Neuronal stem cell (in vitro differentiated cells): ENCODE data around the gene TMEM198.
A peak's percentile ranks its signal among the peaks of the same experiment; 100 is the strongest.

Source experiments
- DNase-seq: peaks from one replicate; pipeline ENCODE4 v3.0.0-alpha.2; 2013; ENCODE audit warnings: low spot score
- H2AFZ ChIP-seq: one replicate; pipeline ENCODE4 v1.6.1; 2013; ENCODE audit warnings: mild to moderate bottlenecking, low read length, inconsistent platforms
- H2AK5ac ChIP-seq: 2 replicates; pipeline ENCODE4 v1.6.1; 2013; ENCODE audit warnings: low read depth, mild to moderate bottlenecking, inconsistent platforms, low read length, moderate library complexity, mixed read lengths
- H2BK120ac ChIP-seq: 2 replicates; pipeline ENCODE4 v1.6.1; 2013; ENCODE audit warnings: low read depth, mild to moderate bottlenecking, inconsistent platforms, low read length, moderate library complexity, mixed read lengths
- H2BK12ac ChIP-seq: one replicate; pipeline ENCODE4 v1.6.1; 2013; ENCODE audit warnings: low read length, inconsistent platforms
- H2BK15ac ChIP-seq: 2 replicates; pipeline ENCODE4 v1.6.1; 2013; ENCODE audit warnings: mild to moderate bottlenecking, low read length, inconsistent platforms, mixed read lengths
- H2BK5ac ChIP-seq: one replicate; pipeline ENCODE4 v1.6.1; 2013; ENCODE audit warnings: inconsistent platforms, mild to moderate bottlenecking, low read length, moderate library complexity
- H3K14ac ChIP-seq: one replicate; pipeline ENCODE4 v1.6.1; 2013; ENCODE audit warnings: low read length, inconsistent platforms
- H3K18ac ChIP-seq: 2 replicates; pipeline ENCODE4 v1.6.1; 2013; ENCODE audit warnings: low read length, inconsistent platforms
- H3K23ac ChIP-seq: 2 replicates; pipeline ENCODE4 v1.6.1; 2013; ENCODE audit warnings: low read depth, mild to moderate bottlenecking, mixed read lengths, low read length, inconsistent platforms; ENCODE audit not compliant: poor library complexity
- H3K27ac ChIP-seq: replicated peaks from 3 replicates; pipeline ENCODE4 v1.5.1; 2013; ENCODE audit warnings: low read length, inconsistent platforms
- H3K27me3 ChIP-seq, 3 experiments: 2 replicates each; pipeline ENCODE4 v1.6.1; 2013; ENCODE audit warnings: low read length in 3 of 3, mild to moderate bottlenecking in 2 of 3, inconsistent platforms in 1 of 3, low read depth in 1 of 3, mixed read lengths in 1 of 3, moderate library complexity in 1 of 3; ENCODE audit not compliant: control insufficient read depth in 3 of 3, insufficient read depth in 3 of 3
- H3K36me3 ChIP-seq, 2 donors: replicated peaks in 1 of 2; 2 replicates each; pipeline ENCODE4 v1.6.1; 2013; ENCODE audit warnings: low read length in 2 of 2; ENCODE audit not compliant: control insufficient read depth in 2 of 2, insufficient read depth in 2 of 2
- H3K4ac ChIP-seq: 2 replicates; pipeline ENCODE4 v1.6.1; 2013; ENCODE audit warnings: inconsistent platforms, mild to moderate bottlenecking, low read length, moderate library complexity
- H3K4me1 ChIP-seq, 2 donors: 1 replicate in 1 of 2; 2 replicates in 1 of 2; pipeline ENCODE4 v1.6.1; 2013; ENCODE audit warnings: low read length in 2 of 2, low read depth in 1 of 2; ENCODE audit not compliant: control insufficient read depth in 2 of 2, insufficient read depth in 1 of 2
- H3K4me2 ChIP-seq: one replicate; pipeline ENCODE4 v1.6.1; 2013; ENCODE audit warnings: mild to moderate bottlenecking, low read length, inconsistent platforms; ENCODE audit not compliant: insufficient read depth, poor library complexity, severe bottlenecking
- H3K4me3 ChIP-seq, 2 donors: 2 replicates each; pipeline ENCODE4 v1.5.1; 2013; ENCODE audit warnings: low read length in 2 of 2, mild to moderate bottlenecking in 2 of 2, inconsistent platforms in 1 of 2, moderate library complexity in 1 of 2
- H3K79me1 ChIP-seq: one replicate; pipeline ENCODE4 v1.6.1; 2013; ENCODE audit warnings: low read depth, mild to moderate bottlenecking, inconsistent platforms, low read length, moderate library complexity
- H3K9ac ChIP-seq: one replicate; pipeline ENCODE4 v1.6.1; 2013; ENCODE audit warnings: mild to moderate bottlenecking, low read depth, low read length, inconsistent platforms; ENCODE audit not compliant: poor library complexity
- H3K9me3 ChIP-seq, 2 donors: replicated peaks in 1 of 2; 2 replicates each; pipeline versions ENCODE3 to v1.6.1; 2013; ENCODE audit warnings: low read length in 2 of 2, mild to moderate bottlenecking in 2 of 2, inconsistent platforms in 1 of 2, low read depth in 1 of 2, mixed read lengths in 1 of 2, moderate library complexity in 1 of 2; ENCODE audit not compliant: control insufficient read depth in 2 of 2, insufficient read depth in 1 of 2
- H4K8ac ChIP-seq: one replicate; pipeline ENCODE4 v1.6.1; 2013; ENCODE audit warnings: low read depth, mild to moderate bottlenecking, inconsistent platforms, low read length, moderate library complexity
- H4K91ac ChIP-seq: one replicate; pipeline ENCODE4 v1.6.1; 2013; ENCODE audit warnings: low read length, low read depth, mild to moderate bottlenecking, inconsistent platforms; ENCODE audit not compliant: poor library complexity
- WGBS, 2 donors: extraction: QIAGEN DNeasy Blood & Tissue Kit; methylation state at CpG; one replicate each; pipeline ENCODE4 v1.1.7; 2013; ENCODE audit warnings: missing lambda C conversion rate in 2 of 2, mixed read lengths in 1 of 2; ENCODE audit not compliant: insufficient read length in 2 of 2, insufficient replicate concordance in 1 of 2; ENCODE audit errors: extremely low coverage in 2 of 2; 5-methylcytosine and 5-hydroxymethylcytosine counted together

TMEM198 gene

GRCh38 chr2:219538504-219538951 lies 5.3 kb upstream of the TMEM198 start:
- no peak overlapping the region for H3K23ac ChIP-seq
- H2AK5ac ChIP-seq = peak overlapping the region; percentile 96

GRCh38 chr2:219538956-219539788 lies 4.7 kb upstream of the TMEM198 start:
- Histone ChIP-seq H3K27me3 (peaks cover 0 to 11% (median 8%) of the 10 kb centered on the region in 3 experiments), H3K27ac (no peak overlapping the region), H2AFZ (no peak overlapping the region), H2BK12ac (peak overlapping the region; percentile 89), H3K36me3 (peaks cover 13 to 32% of the 10 kb centered on the region in 2 donors), H3K9me3 (no peaks in the 10 kb centered on the region), H2BK5ac (no peak overlapping the region), H2BK120ac (peak overlapping the region; percentile 83), H4K91ac (no peak overlapping the region), H3K23ac (peak overlapping the region; percentile 4), H3K9ac (no peak overlapping the region), H3K4me3 (no peak overlapping the region), H4K8ac (no peak overlapping the region), H3K18ac (peak overlapping the region; percentile 41), H2AK5ac (no peak overlapping the region), H3K4me1 (peaks cover 19 to 23% of the 10 kb centered on the region in 2 donors), H3K79me1 (peaks cover 2% of the 10 kb centered on the region), H2BK15ac (peak overlapping the region; percentile 4), H3K14ac (peak overlapping the region; percentile 6), H3K4me2 (no peak overlapping the region), H3K4ac (no peak overlapping the region)
- no peak for DNase-seq
- WGBS, 2 donors = no CpG with 5 or more reads among the region's 32 CpGs

More at GRCh38 chr2:219538504-219538951, 5.3 kb upstream of the TMEM198 start:
- H3K79me1 ChIP-seq = peaks cover 2% of the 10 kb centered on the region
- no peak overlapping the region for H2AFZ ChIP-seq
- H3K9me3 ChIP-seq = no peaks in the 10 kb centered on the region
- no peak overlapping the region for H4K91ac ChIP-seq
- no peak overlapping the region for H2BK5ac ChIP-seq
- peaks cover 19 to 23% of the 10 kb centered on the region in 2 donors for H3K4me1 ChIP-seq
- H3K14ac ChIP-seq = no peak overlapping the region
- H3K27me3 ChIP-seq = peaks cover 0 to 15% (median 11%) of the 10 kb centered on the region in 3 experiments
- H2BK120ac ChIP-seq = peak overlapping the region; percentile 83
- no peak overlapping the region for H2BK15ac ChIP-seq
- peak overlapping the region; percentile 17 for H2BK12ac ChIP-seq
- H3K4me3 ChIP-seq = no peak overlapping the region
- DNase-seq = no peak
- H3K4me2 ChIP-seq = no peak overlapping the region
- H3K9ac ChIP-seq = peak overlapping the region; percentile 56
- no CpG with 5 or more reads among the region's 6 CpGs for WGBS, 2 donors
- H3K4ac ChIP-seq = peak overlapping the region; percentile 70
- H3K18ac ChIP-seq = peak overlapping the region; percentile 73
- peak overlapping the region; percentile 9 for H4K8ac ChIP-seq
- H3K27ac ChIP-seq = no peak overlapping the region
- peaks cover 13 to 32% of the 10 kb centered on the region in 2 donors for H3K36me3 ChIP-seq

DNA sequence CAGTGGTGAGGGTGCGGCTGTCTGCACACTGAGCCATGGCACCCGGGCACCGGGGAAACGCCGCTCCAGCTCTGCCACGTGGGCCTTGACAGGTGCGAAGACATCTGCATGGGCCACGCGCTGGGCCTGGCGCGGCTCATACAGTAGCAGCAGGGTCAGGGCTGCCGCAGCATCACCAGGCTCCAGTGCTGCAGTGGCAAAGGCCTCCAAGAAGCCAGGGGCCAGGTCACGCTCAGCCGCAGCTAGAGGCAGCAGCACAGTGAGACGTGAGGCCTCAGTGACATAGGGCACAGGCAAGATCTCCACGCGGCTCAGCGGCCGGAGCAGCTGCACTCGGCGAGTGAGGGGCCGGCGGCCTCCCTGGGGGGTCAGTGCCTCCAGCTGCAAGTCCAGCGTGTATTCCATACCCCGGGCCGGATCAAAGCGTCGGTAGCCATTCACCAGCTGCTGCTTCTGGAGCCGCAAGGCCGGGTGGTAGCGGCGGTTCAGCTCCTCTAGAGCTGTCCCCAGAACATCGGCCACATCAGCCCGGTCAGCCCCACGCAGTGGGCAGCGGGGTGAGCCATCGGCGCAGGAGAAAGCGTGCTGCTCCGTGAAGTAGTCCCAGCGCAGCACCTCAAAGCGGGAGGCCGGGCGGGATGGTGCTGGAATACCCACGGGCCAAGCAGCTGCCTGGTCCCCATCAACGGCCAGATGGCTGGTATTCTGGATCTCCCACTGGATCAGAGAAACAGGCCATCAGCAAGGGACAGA lies 3.7 kb upstream of the TMEM198 start:
- Histone ChIP-seq H2BK5ac (peak overlapping the region; percentile 39), H3K4me2 (no peak overlapping the region), H2AK5ac (peak overlapping the region; percentile 63), H2BK12ac (peak overlapping the region; percentile 22), H3K4ac (no peak overlapping the region), H3K27ac (no peak overlapping the region), H3K14ac (no peak overlapping the region), H2AFZ (no peak overlapping the region), H2BK120ac (no peak overlapping the region), H3K79me1 (peaks cover 4% of the 10 kb centered on the region), H3K4me1 (peaks cover 23 to 28% of the 10 kb centered on the region in 2 donors), H3K36me3 (peaks cover 13 to 32% of the 10 kb centered on the region in 2 donors), H3K9me3 (no peaks in the 10 kb centered on the region), H3K18ac (no peak overlapping the region), H4K91ac (no peak overlapping the region), H3K23ac (peak overlapping the region; percentile 12), H3K27me3 (peaks cover 0 to 15% (median 2%) of the 10 kb centered on the region in 3 experiments), H2BK15ac (peak overlapping the region; percentile 26), H4K8ac (no peak overlapping the region), H3K4me3 (no peak overlapping the region), H3K9ac (peak overlapping the region; percentile 12)
- no peak for DNase-seq
- WGBS, 2 donors = no CpG with 5 or more reads among the region's 46 CpGs
